H9 (cell line): ENCODE measurements around the gene SERINC3. TPM values are rescaled to one million over a fixed set of nuclear protein-coding genes. Genes with fewer than 3 reads are reported as not detected.
A peak's percentile ranks its signal among the peaks of the same experiment; 100 is the strongest.

Experiments used
- DNase-seq: peaks from one replicate; pipeline ENCODE4 v3.0.0-alpha.2; 2017
- H2AFZ ChIP-seq: one replicate; pipeline ENCODE4 v1.6.1; 2013; ENCODE audit warnings: mild to moderate bottlenecking, low read length, control low read depth, moderate library complexity
- H2AK5ac ChIP-seq: 2 replicates; pipeline ENCODE4 v1.6.1; 2013; ENCODE audit warnings: low read length, control low read depth, mixed read lengths; ENCODE audit not compliant: insufficient read length
- H2BK120ac ChIP-seq: one replicate; pipeline ENCODE4 v1.6.1; 2013; ENCODE audit warnings: low read depth, mild to moderate bottlenecking, low read length, control low read depth, inconsistent platforms; ENCODE audit not compliant: poor library complexity, severe bottlenecking
- H2BK12ac ChIP-seq: 2 replicates; pipeline ENCODE4 v1.6.1; 2013; ENCODE audit warnings: low read length, control low read depth, mixed read lengths, low read depth; ENCODE audit not compliant: insufficient read length
- H2BK15ac ChIP-seq: 2 replicates; pipeline ENCODE4 v1.6.1; 2013; ENCODE audit warnings: low read depth, low read length, control low read depth
- H2BK20ac ChIP-seq: one replicate; pipeline ENCODE4 v1.6.1; 2013; ENCODE audit warnings: low read depth, mild to moderate bottlenecking, low read length, control low read depth, inconsistent platforms; ENCODE audit not compliant: poor library complexity, severe bottlenecking
- H2BK5ac ChIP-seq: 2 replicates; pipeline ENCODE4 v1.6.1; 2013; ENCODE audit warnings: low read length, control low read depth, mixed read lengths; ENCODE audit not compliant: insufficient read length
- H3K14ac ChIP-seq: 2 replicates; pipeline ENCODE4 v1.6.1; 2013; ENCODE audit warnings: low read length, control low read depth; ENCODE audit not compliant: insufficient read depth
- H3K18ac ChIP-seq: 2 replicates; pipeline ENCODE4 v1.6.1; 2013; ENCODE audit warnings: low read depth, mild to moderate bottlenecking, mixed read lengths, low read length, control low read depth; ENCODE audit not compliant: insufficient read length
- H3K23ac ChIP-seq: 2 replicates; pipeline ENCODE4 v1.6.1; 2013; ENCODE audit warnings: low read length, control low read depth, mixed read lengths, low read depth; ENCODE audit not compliant: insufficient read length
- H3K23me2 ChIP-seq: 2 replicates; pipeline ENCODE4 v1.6.1; 2013; ENCODE audit warnings: low read depth, mild to moderate bottlenecking, mixed read lengths, low read length, control low read depth; ENCODE audit not compliant: insufficient read length, poor library complexity, severe bottlenecking
- H3K27ac ChIP-seq: 2 replicates; pipeline ENCODE4 v1.5.1; 2013; ENCODE audit warnings: low read length, control low read depth, mixed read lengths, low read depth; ENCODE audit not compliant: insufficient read length
- H3K27me3 ChIP-seq: 2 replicates; pipeline ENCODE4 v1.6.1; 2013; ENCODE audit warnings: low read length, control low read depth, inconsistent platforms; ENCODE audit not compliant: insufficient read depth
- H3K4ac ChIP-seq: 2 replicates; pipeline ENCODE4 v1.6.1; 2013; ENCODE audit warnings: low read depth, mild to moderate bottlenecking, control low read depth, inconsistent platforms, low read length, moderate library complexity
- H3K4me1 ChIP-seq: 2 replicates; pipeline ENCODE4 v1.6.1; 2013; ENCODE audit warnings: low read length, control low read depth, inconsistent platforms; ENCODE audit not compliant: insufficient read depth
- H3K4me2 ChIP-seq: 2 replicates; pipeline ENCODE4 v1.6.1; 2013; ENCODE audit warnings: low read length, control low read depth, mixed read lengths; ENCODE audit not compliant: insufficient read length, insufficient read depth
- H3K56ac ChIP-seq: 2 replicates; pipeline ENCODE4 v1.6.1; 2013; ENCODE audit warnings: low read depth, mild to moderate bottlenecking, mixed read lengths, low read length, control low read depth; ENCODE audit not compliant: insufficient read length
- H3K79me1 ChIP-seq: 2 replicates; pipeline ENCODE4 v1.6.1; 2013; ENCODE audit warnings: low read depth, mild to moderate bottlenecking, moderate library complexity, low read length, control low read depth, inconsistent platforms; ENCODE audit not compliant: insufficient read depth, poor library complexity, severe bottlenecking
- H3K79me2 ChIP-seq: 2 replicates; pipeline ENCODE4 v1.6.1; 2013; ENCODE audit warnings: low read length, control low read depth, inconsistent platforms; ENCODE audit not compliant: insufficient read depth
- H3K9ac ChIP-seq: 2 replicates; pipeline ENCODE4 v1.6.1; 2013; ENCODE audit warnings: low read length, control low read depth, mixed read lengths; ENCODE audit not compliant: insufficient read length; ENCODE audit errors: extremely low read depth
- H3K9me3 ChIP-seq: one replicate; pipeline ENCODE4 v1.6.1; 2013; ENCODE audit warnings: low read depth, low read length, inconsistent platforms; ENCODE audit not compliant: control insufficient read depth
- H3T11ph ChIP-seq: one replicate; pipeline ENCODE4 v1.6.1; 2013; ENCODE audit warnings: mild to moderate bottlenecking, low read length, control low read depth, inconsistent platforms
- H4K20me1 ChIP-seq: one replicate; pipeline ENCODE4 v1.6.1; 2013; ENCODE audit not compliant: control insufficient read depth, insufficient read length, insufficient read depth
- H4K5ac ChIP-seq: 2 replicates; pipeline ENCODE4 v1.6.1; 2013; ENCODE audit warnings: low read depth, mild to moderate bottlenecking, mixed read lengths, low read length, control low read depth; ENCODE audit not compliant: insufficient read length
- H4K8ac ChIP-seq: replicated peaks from 2 replicates; pipeline ENCODE4 v1.6.1; 2013; ENCODE audit warnings: low read length, control low read depth, mixed read lengths, low read depth; ENCODE audit not compliant: insufficient read length
- H4K91ac ChIP-seq: 2 replicates; pipeline ENCODE4 v1.6.1; 2013; ENCODE audit warnings: low read depth, mild to moderate bottlenecking, moderate library complexity, mixed read lengths, low read length, control low read depth; ENCODE audit not compliant: insufficient read length
- H3K27ac Mint-ChIP-seq, 3 experiments: 2 replicates in 2 of 3; 3 replicates in 1 of 3; pipeline ENCODE4 v1.8.0; 2020 to 2021; ENCODE audit warnings: mixed read lengths in 3 of 3, mild to moderate bottlenecking in 1 of 3, moderate library complexity in 1 of 3
- H3K27me3 Mint-ChIP-seq: 2 replicates; pipeline ENCODE4 v1.8.0; 2021; ENCODE audit warnings: low read depth, mild to moderate bottlenecking, moderate library complexity, mixed read lengths
- H3K36me3 Mint-ChIP-seq, 3 experiments: 2 replicates in 2 of 3; 3 replicates in 1 of 3; pipeline ENCODE4 v1.8.0; 2020 to 2021; ENCODE audit warnings: low read depth in 3 of 3, mixed read lengths in 3 of 3; ENCODE audit not compliant: insufficient read depth in 1 of 3
- H3K4me1 Mint-ChIP-seq, 2 experiments: 2 replicates each; pipeline ENCODE4 v1.8.0; 2020; ENCODE audit warnings: mixed read lengths in 2 of 2
- H3K4me3 Mint-ChIP-seq, 2 experiments: 2 replicates in 1 of 2; 3 replicates in 1 of 2; pipeline ENCODE4 v1.8.0; 2020 to 2021; ENCODE audit warnings: mild to moderate bottlenecking in 2 of 2, mixed read lengths in 2 of 2, moderate library complexity in 1 of 2
- H3K9me3 Mint-ChIP-seq, 2 experiments: 2 replicates in 1 of 2; 3 replicates in 1 of 2; pipeline ENCODE4 v1.8.0; 2020; ENCODE audit warnings: mild to moderate bottlenecking in 2 of 2, mixed read lengths in 2 of 2, moderate library complexity in 1 of 2
- CTCF ChIP-seq: fragments of 200-600 bp; sonication (generic); conservative IDR thresholded peaks from 3 replicates; pipeline ENCODE4 v1.8.0; 2021; ENCODE audit warnings: antibody characterized with exemption, mild to moderate bottlenecking
- WGBS: extraction: QIAGEN DNeasy Blood & Tissue Kit; methylation state at CpG from one replicate; pipeline ENCODE4 v1.1.7; 2013; ENCODE audit warnings: missing lambda C conversion rate, low lambda C conversion rate, mixed read lengths; ENCODE audit not compliant: insufficient read length; ENCODE audit errors: extremely low coverage; 5-methylcytosine and 5-hydroxymethylcytosine counted together
- total RNA-seq: library from RNA; stranded (reverse); gene quantifications from 2 replicates; pipeline ENCODE4 v1.2.1, GENCODE V29; 2021

Gene SERINC3
- total RNA-seq, 1 experiment from 2014 or later, result 41.5 TPM

- H3K23ac ChIP-seq, result peak overlapping the region; percentile 69
- peaks cover 2 to 3% of the 10 kb centered on the region in 2 experiments; a peak in 1 of 4 replicates for H3K4me1 Mint-ChIP-seq
- H4K91ac ChIP-seq, result no peak overlapping the region
- no peaks in the 10 kb centered on the region for H3K36me3 Mint-ChIP-seq
- H3K23me2 ChIP-seq, result no peaks in the 10 kb centered on the region
- no peak for DNase-seq
- H3K56ac ChIP-seq, result no peak overlapping the region
- TF ChIP-seq CTCF, result no peak
- no peaks in the 10 kb centered on the region for H3K4me1 ChIP-seq
- H2BK5ac ChIP-seq, result no peak overlapping the region
- H4K20me1 ChIP-seq, result no peaks in the 10 kb centered on the region
- WGBS, result no CpG with 5 or more reads among the region's 4 CpGs
- H3K4ac ChIP-seq, result no peak overlapping the region
- H3K4me2 ChIP-seq, result no peak overlapping the region
- no peak overlapping the region for H3T11ph ChIP-seq
- H2BK20ac ChIP-seq, result no peak overlapping the region
- H3K27ac Mint-ChIP-seq, result no peak overlapping the region
- no peak overlapping the region for H3K9ac ChIP-seq
- H3K27me3 ChIP-seq, result no peaks in the 10 kb centered on the region
- H2AFZ ChIP-seq, result no peak overlapping the region
- no peaks in the 10 kb centered on the region; the same call in 1 of the 2 replicates for H3K27me3 Mint-ChIP-seq
- no peak overlapping the region for H4K5ac ChIP-seq
- no peaks in the 10 kb centered on the region for H3K9me3 Mint-ChIP-seq
- H4K8ac ChIP-seq, result no peak overlapping the region
- no peak overlapping the region for H3K4me3 Mint-ChIP-seq
- H3K18ac ChIP-seq, result no peak overlapping the region
- H3K27ac ChIP-seq, result no peak overlapping the region
- H2AK5ac ChIP-seq, result no peak overlapping the region
- 0 out of 2 replicates have a peak, but pooled peaks cover 3% of the 10 kb centered on the region for H3K79me2 ChIP-seq
- no peaks in the 10 kb centered on the region for H3K9me3 ChIP-seq
- H2BK12ac ChIP-seq, result no peak overlapping the region
- no peaks in the 10 kb centered on the region for H3K79me1 ChIP-seq
- H3K14ac ChIP-seq, result no peak overlapping the region
- H2BK120ac ChIP-seq, result no peak overlapping the region
- H2BK15ac ChIP-seq, result no peak overlapping the region
Observed at GRCh38 chr20:44552050-44552449, 30.2 kb upstream of the SERINC3 start.
